HG03280 (cell line): ENCODE data around the gene ACSM6.
A peak's percentile ranks its signal among the peaks of the same experiment; 100 is the strongest.

Source experiments
- ATAC-seq: cut with Tn5 transposase; IDR thresholded peaks from one replicate; pipeline ENCODE4 v1.9.1; 2021; ENCODE audit warnings: mild to moderate bottlenecking, moderate library complexity; ENCODE audit not compliant: unreplicated experiment

The ACSM6 gene

DNA sequence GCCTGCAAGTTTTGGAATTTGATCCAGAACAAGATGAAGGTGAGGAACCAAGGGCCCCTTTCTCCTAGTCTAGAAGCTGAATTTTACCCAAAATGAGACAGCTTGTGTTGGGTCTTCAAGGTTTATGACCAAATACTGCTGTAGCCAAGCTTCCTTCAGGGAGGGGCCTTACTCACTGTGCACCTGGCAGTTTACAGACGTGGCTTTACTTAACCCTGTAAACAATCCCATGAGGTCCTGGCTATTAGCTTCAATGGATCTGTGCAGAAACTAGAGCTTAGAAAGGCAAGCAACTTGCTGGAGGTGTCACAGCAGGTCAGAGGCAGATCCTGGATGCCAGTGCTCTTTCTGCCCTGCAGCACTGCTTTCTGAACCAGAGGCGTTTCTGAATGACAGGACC, 50.1 kb downstream of the ACSM6 start:
- no peak for ATAC-seq

- peak; percentile 77 for ATAC-seq
These were observed 51.5 kb downstream of the ACSM6 start for GRCh38 chr10:95245425-95246055.

- peak; percentile 36 for ATAC-seq
These were observed 52.6 kb downstream of the ACSM6 start for GRCh38 chr10:95246582-95247051.

DNA sequence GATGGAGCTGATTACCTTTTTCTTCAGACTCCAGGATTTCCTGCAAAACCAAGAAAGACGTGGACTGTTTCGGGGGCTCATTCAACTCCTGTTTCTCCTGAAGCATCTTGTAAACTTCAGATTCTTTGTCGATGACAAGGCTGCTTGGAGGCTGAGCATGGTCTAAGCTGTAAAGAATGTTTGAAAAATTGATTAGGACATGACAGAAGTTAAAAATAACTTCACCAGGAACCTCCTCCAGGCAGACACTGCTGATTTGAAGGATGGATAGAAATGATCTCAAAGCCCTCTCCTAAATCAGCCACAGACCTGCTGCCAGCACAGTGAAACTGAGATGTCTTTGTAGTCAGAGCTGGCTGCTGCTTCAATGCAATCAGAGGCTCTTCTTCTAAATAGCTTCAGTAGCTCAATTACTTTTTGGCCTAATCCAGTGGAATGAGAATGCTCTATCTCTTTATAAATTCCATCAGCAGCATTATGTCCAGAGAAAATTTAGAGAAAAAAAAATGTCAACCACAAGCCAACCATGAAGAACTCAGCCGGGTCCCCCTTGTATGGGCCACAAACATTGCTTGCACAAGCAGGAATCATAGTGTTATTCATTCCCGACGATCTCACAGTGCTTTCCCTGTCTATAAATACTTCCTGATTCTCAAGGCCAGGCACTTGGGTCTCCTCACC, 53.3 kb downstream of the ACSM6 start:
- no peak for ATAC-seq

DNA sequence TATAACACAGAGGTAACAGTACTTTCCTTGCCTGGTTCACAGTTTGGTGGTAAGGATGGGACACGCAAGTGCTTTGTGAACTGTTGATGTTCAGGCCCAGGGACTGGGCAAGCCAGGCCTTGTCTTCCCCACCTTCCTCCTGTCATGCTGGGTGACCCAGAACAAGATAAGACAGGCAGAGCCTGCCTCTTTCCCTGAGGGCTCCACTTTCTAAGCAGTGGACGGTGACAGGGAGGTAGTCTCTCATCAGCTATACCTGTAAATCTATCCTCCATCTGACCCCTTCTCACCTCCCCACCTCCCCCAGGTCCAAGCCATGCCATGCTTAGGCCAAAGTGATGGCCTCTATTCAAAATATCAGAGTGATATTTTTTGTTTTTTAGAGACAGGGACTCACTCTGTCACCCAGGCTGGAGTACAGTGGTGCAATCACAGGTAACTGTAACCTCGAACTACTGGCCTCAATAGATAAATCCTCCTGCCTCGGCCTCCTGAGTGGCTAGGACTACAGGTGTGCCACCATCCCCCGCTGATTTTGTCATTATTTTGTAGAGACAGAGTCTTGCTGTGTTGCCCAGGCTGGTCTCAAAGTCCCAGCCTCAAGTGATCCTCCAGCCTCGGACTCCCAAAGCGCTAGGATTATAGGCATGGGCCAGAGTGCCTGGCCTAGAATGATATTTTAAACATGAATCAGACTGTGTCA, 54.0 kb downstream of the ACSM6 start:
- ATAC-seq: no peak

DNA sequence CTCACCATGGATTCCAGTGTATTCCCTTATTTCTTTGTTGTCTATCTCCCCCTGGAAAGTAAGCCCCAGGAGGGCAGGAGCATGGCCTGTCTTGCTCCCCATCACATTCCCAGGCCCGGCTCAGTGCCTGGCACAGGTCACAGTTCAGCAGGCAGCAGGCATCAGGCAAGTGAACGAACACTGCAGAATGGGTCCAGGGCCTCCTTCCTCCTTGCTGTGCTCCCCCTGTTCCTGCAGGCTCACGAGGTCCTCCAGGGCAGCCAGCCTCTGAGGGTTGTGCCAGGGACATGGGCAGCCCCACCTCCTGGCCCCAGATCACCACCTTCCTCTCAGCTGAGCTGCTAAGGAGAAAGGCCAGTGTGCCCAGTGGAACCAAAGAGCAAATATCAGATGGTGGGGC, 55.0 kb downstream of the ACSM6 start:
- no peak for ATAC-seq

- no peak for ATAC-seq
These were observed 55.4 kb downstream of the ACSM6 start for GRCh38 chr10:95249467-95249866.

DNA sequence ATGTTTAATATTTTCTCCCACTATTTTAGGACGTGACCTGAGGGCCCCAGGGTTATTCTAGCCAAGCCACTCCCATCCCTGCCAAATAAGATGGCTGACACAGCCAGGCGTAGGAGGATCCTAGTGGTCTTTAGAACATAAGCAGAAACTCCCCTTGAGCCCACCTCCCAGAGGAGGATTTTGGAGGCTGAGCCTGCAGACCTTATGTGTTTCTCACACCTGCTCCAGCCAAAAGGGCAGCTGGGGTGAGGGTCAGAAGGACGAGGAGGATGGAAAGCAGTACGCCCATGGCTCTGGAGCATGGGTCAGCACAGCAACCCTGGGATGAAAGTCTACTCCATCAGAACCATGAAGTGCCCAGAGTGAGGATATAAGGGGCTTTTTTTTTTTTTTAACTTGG, 56.8 kb downstream of the ACSM6 start:
- ATAC-seq: no peak

- no peak for ATAC-seq
These were observed 59.0 kb downstream of the ACSM6 start for GRCh38 chr10:95253007-95253406.

- ATAC-seq: no peak
These were observed 59.6 kb downstream of the ACSM6 start for GRCh38 chr10:95253686-95254085.

DNA sequence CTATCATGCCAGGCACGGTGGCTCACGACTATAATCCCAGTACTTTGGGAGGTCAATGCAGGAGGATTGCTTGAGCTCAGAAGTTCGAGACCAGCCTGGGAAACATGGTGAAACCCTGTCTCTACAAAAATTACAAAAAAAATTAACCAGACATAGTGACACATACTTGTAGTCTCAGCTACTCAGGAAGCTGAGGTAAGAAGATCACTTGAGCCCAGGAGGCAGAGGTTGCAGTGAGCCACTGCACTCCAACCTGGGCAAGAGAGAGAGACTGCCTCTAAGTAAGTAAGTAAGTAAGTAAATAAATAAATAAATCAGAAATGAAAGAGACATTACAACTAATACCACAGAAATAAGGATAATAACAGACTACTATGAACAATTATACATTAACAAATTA, 60.6 kb downstream of the ACSM6 start:
- no peak for ATAC-seq

DNA sequence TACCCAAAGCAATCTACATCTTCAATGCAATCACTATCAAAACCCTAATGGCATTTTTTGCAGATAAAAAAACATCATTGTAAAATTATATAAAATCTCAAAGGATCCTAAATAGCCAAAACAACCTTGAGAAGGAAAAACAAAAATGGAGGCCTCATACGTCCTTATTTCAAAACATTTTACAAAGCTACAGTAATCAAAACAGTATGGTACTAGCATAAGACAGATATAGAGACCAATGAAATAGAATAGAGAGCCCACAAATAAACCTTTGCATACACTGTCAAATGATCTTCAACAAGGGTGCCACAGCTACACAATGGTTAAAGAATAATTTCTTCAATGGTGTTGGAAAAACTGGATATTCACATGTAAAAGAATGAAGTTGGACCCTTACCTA, 62.2 kb downstream of the ACSM6 start:
- no peak for ATAC-seq

GRCh38 chr10:95257849-95258248, 63.8 kb downstream of the ACSM6 start:
- ATAC-seq: no peak

DNA sequence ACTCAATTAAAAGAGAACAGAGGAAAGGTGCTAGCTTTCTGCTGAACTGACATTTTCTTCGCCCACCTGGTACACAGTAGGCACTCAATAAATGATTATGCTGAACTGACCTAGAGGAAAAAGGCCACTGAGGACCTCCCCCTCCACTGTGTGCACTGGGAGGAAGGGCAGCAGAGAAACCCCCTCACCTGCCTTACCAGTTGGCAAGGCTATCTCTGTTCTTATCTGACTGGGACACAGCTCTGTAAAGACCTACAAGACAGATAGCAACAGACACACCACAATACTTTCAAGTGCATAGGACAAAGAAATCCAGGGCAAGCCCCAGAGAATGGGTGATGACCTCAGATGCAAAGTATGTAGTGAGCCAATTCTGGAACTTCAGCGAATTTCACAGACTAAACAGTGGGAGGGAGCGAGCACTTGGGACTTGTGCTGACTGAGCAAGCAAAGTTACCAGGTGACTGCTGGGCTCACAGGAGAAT, 66.4 kb downstream of the ACSM6 start:
- no peak for ATAC-seq

GRCh38 chr10:95260909-95261552, 67.0 kb downstream of the ACSM6 start:
- ATAC-seq: no peak

- ATAC-seq: no peak
These were observed 67.9 kb downstream of the ACSM6 start for GRCh38 chr10:95261926-95262325.

GRCh38 chr10:95262763-95263518, 68.9 kb downstream of the ACSM6 start:
- no peak for ATAC-seq

DNA sequence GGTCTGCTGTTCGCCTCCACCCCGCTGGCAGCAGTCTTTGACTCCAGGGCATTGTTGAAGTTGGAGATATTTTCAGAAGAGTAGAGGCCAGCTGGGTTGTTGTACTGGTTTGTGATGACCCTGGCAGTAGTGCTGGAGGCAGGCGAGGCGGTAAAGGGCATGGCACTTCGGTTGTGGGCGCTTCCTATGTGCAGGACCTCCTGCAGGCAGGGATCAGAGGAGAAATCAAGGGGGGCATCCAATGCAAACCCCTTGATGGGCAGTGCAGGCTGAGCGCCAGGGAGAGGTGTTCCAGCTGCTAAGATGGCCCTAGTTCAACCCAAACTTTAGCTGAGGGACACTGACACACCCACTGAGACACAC, 69.8 kb downstream of the ACSM6 start:
- no peak for ATAC-seq

- no peak for ATAC-seq
These were observed 70.4 kb downstream of the ACSM6 start for GRCh38 chr10:95264227-95265051.

- ATAC-seq: no peak
These were observed 71.5 kb downstream of the ACSM6 start for GRCh38 chr10:95265572-95265971.
